H1 (cell line): ENCODE results near the gene FOXI2. TPM values are rescaled to one million over a fixed set of nuclear protein-coding genes. Genes with fewer than 3 reads are reported as not detected.

Experiments
- CTCF ChIA-PET: fragments of 300-600 bp; sonication (Branson Sonifier 250); formaldehyde crosslinking; loops from one replicate; lab custom pipeline; 2021; ENCODE audit not compliant: partially characterized antibody; lab: Charles Lee
- POLR2A ChIA-PET: fragments of 300-600 bp; sonication (Branson Sonifier 250); formaldehyde crosslinking; loops from one replicate; lab custom pipeline; 2021; ENCODE audit warnings: inconsistent platforms; ENCODE audit not compliant: partially characterized antibody; lab: Charles Lee
- DNase-seq, 2 experiments: peaks; one replicate each; pipeline versions ENCODE4 v3.0.0 to v3.0.0-alpha.2; 2010 to 2022; ENCODE audit warnings: low spot score in 2 of 2, low read depth in 1 of 2, mixed read lengths in 1 of 2
- FAIRE-seq: peaks from 2 replicates; lab custom pipeline; 2011; peaks lifted over from hg19 to GRCh38; lab: Jason Lieb, UNC
- H2AFZ ChIP-seq: 2 replicates; pipeline ENCODE4 v1.8.1; 2012; ENCODE audit warnings: low read length, inconsistent platforms
- H2AK5ac ChIP-seq: 2 replicates; pipeline ENCODE4 v1.6.1; 2013; ENCODE audit warnings: low read depth, low read length
- H2BK120ac ChIP-seq: replicated peaks from 2 replicates; pipeline ENCODE3; 2013; ENCODE audit warnings: low read depth, low read length, inconsistent platforms
- H2BK12ac ChIP-seq: 2 replicates; pipeline ENCODE4 v1.6.1; 2013; ENCODE audit warnings: low read depth, low read length
- H2BK15ac ChIP-seq: 2 replicates; pipeline ENCODE4 v1.6.1; 2013; ENCODE audit warnings: low read length
- H2BK20ac ChIP-seq: 2 replicates; pipeline ENCODE4 v1.6.1; 2013; ENCODE audit warnings: low read length
- H2BK5ac ChIP-seq: 2 replicates; pipeline ENCODE4 v1.6.1; 2013; ENCODE audit warnings: low read depth, low read length
- H3K14ac ChIP-seq: 2 replicates; pipeline ENCODE4 v1.6.1; 2013; ENCODE audit warnings: inconsistent platforms; ENCODE audit not compliant: insufficient read length
- H3K18ac ChIP-seq: 2 replicates; pipeline ENCODE4 v1.6.1; 2013; ENCODE audit warnings: low read length; ENCODE audit errors: extremely low read depth
- H3K23ac ChIP-seq: 2 replicates; pipeline ENCODE4 v1.6.1; 2013; ENCODE audit warnings: inconsistent platforms; ENCODE audit not compliant: insufficient read length
- H3K23me2 ChIP-seq: 2 replicates; pipeline ENCODE4 v1.6.1; 2013; ENCODE audit warnings: low read depth, low read length
- H3K27ac ChIP-seq: 2 replicates; pipeline ENCODE4 v1.6.1; 2011; ENCODE audit warnings: low read depth, low read length, inconsistent platforms
- H3K27me3 ChIP-seq, 4 experiments: replicated peaks in 1 of 4; 1 replicate in 1 of 4; 2 replicates in 3 of 4; pipeline versions ENCODE4 v1.6.1 to v1.8.1; 2011 to 2013; ENCODE audit warnings: low read length in 3 of 4, mild to moderate bottlenecking in 3 of 4, inconsistent platforms in 2 of 4, mixed read lengths in 2 of 4, moderate library complexity in 1 of 4; ENCODE audit not compliant: control insufficient read depth in 3 of 4, insufficient read depth in 3 of 4; ENCODE audit errors: extremely low read depth in 1 of 4
- H3K36me3 ChIP-seq, 4 experiments: 2 replicates each; pipeline versions ENCODE4 v1.6.1 to v1.8.1; 2011 to 2013; ENCODE audit warnings: mild to moderate bottlenecking in 4 of 4, low read length in 3 of 4, moderate library complexity in 2 of 4, control low read depth in 1 of 4, inconsistent platforms in 1 of 4; ENCODE audit not compliant: insufficient read depth in 4 of 4, control insufficient read depth in 2 of 4
- H3K4ac ChIP-seq: replicated peaks from 2 replicates; pipeline ENCODE3; 2013; ENCODE audit warnings: low read length, low read depth, mixed read lengths, inconsistent platforms; ENCODE audit not compliant: insufficient read length
- H3K4me1 ChIP-seq, 4 experiments: replicated peaks in 1 of 4; 1 replicate in 1 of 4; 2 replicates in 3 of 4; pipeline versions ENCODE4 v1.6.1 to v1.8.1; 2011 to 2013; ENCODE audit warnings: low read length in 3 of 4, inconsistent platforms in 2 of 4, mixed read lengths in 1 of 4; ENCODE audit not compliant: insufficient read depth in 4 of 4, control insufficient read depth in 3 of 4
- H3K4me2 ChIP-seq, 2 experiments: 2 replicates each; pipeline versions ENCODE4 v1.6.1 to v1.8.1; 2011 to 2013; ENCODE audit warnings: low read depth in 2 of 2, low read length in 2 of 2, control low read depth in 1 of 2, inconsistent platforms in 1 of 2, mild to moderate bottlenecking in 1 of 2; ENCODE audit not compliant: insufficient read depth in 1 of 2
- H3K4me3 ChIP-seq, 4 experiments: fragments of 200-600, 300-600 bp in 1 of 4; sonication (generic), shearing (Covaris generic), sonication (Bioruptor Twin) in 1 of 4; 2 replicates each; pipeline versions ENCODE4 v1.5.1 to v1.8.1; 2011 to 2016; ENCODE audit warnings: low read length in 4 of 4, low read depth in 3 of 4, control low read depth in 2 of 4, inconsistent platforms in 2 of 4, mild to moderate bottlenecking in 2 of 4, mixed read lengths in 1 of 4, moderate library complexity in 1 of 4; ENCODE audit not compliant: insufficient read depth in 2 of 4; ENCODE audit errors: extremely low read depth in 1 of 4
- H3K56ac ChIP-seq: replicated peaks from 2 replicates; pipeline ENCODE3; 2013; ENCODE audit warnings: low read depth, mild to moderate bottlenecking, mixed read lengths, low read length, inconsistent platforms; ENCODE audit not compliant: insufficient read length
- H3K79me1 ChIP-seq: 2 replicates; pipeline ENCODE4 v1.6.1; 2013; ENCODE audit warnings: low read depth, low read length, control low read depth
- H3K79me2 ChIP-seq, 2 experiments: 2 replicates each; pipeline versions ENCODE4 v1.6.1 to v1.8.1; 2012 to 2013; ENCODE audit warnings: low read length in 2 of 2, mild to moderate bottlenecking in 2 of 2, inconsistent platforms in 1 of 2; ENCODE audit not compliant: insufficient read depth in 2 of 2, control insufficient read depth in 1 of 2
- H3K9ac ChIP-seq, 4 experiments: replicated peaks in 1 of 4; 1 replicate in 1 of 4; 2 replicates in 3 of 4; pipeline versions ENCODE4 v1.6.1 to v1.8.1; 2011 to 2013; ENCODE audit warnings: low read depth in 3 of 4, low read length in 3 of 4, control low read depth in 2 of 4, mild to moderate bottlenecking in 2 of 4, moderate library complexity in 2 of 4, inconsistent platforms in 1 of 4; ENCODE audit errors: extremely low read depth in 1 of 4
- H3K9me3 ChIP-seq, 2 experiments: 2 replicates each; pipeline versions ENCODE4 v1.6.1 to v1.8.1; 2012 to 2013; ENCODE audit warnings: mild to moderate bottlenecking in 2 of 2, moderate library complexity in 2 of 2, control low read depth in 1 of 2, inconsistent platforms in 1 of 2, low read depth in 1 of 2, low read length in 1 of 2, mixed read lengths in 1 of 2; ENCODE audit not compliant: insufficient read depth in 2 of 2
- H4K20me1 ChIP-seq, 2 experiments: replicated peaks in 1 of 2; 2 replicates each; pipeline versions ENCODE3 to v1.8.1; 2011 to 2013; ENCODE audit warnings: inconsistent platforms in 2 of 2, low read length in 2 of 2, mild to moderate bottlenecking in 1 of 2; ENCODE audit not compliant: insufficient read depth in 2 of 2, control insufficient read depth in 1 of 2
- H4K5ac ChIP-seq: 2 replicates; pipeline ENCODE4 v1.6.1; 2013; ENCODE audit warnings: low read length, low read depth, mixed read lengths, inconsistent platforms; ENCODE audit not compliant: insufficient read length
- H4K8ac ChIP-seq: 2 replicates; pipeline ENCODE4 v1.8.0; 2013; ENCODE audit warnings: mild to moderate bottlenecking, moderate library complexity, low read length, inconsistent platforms; ENCODE audit not compliant: insufficient read depth; ENCODE audit errors: extremely low read depth
- H4K91ac ChIP-seq: replicated peaks from 2 replicates; pipeline ENCODE3; 2013; ENCODE audit warnings: low read length, mixed read lengths, inconsistent platforms; ENCODE audit not compliant: insufficient read length
- GTF2F1 ChIP-seq: IDR thresholded peaks from 2 replicates; pipeline ENCODE4 v1.6.1; 2012; ENCODE audit warnings: low read depth, low read length, improper control_type of control experiment, borderline replicate concordance
- RAD21 ChIP-seq, 2 experiments: IDR thresholded peaks in 1 of 2; conservative IDR thresholded peaks in 1 of 2; 2 replicates each; pipeline ENCODE4 v1.6.1; 2011; ENCODE audit warnings: low read depth in 2 of 2, low read length in 2 of 2, improper control_type of control experiment in 1 of 2, inconsistent platforms in 1 of 2, mild to moderate bottlenecking in 1 of 2, moderate library complexity in 1 of 2
- WGBS, 2 experiments: shearing (Covaris generic) in 1 of 2; methylation state at CpG; one replicate each; pipeline versions ENCODE4 v1.1.6 to v1.1.7; 2013 to 2015; ENCODE audit warnings: low lambda C conversion rate in 2 of 2, mixed read lengths in 2 of 2, inconsistent platforms in 1 of 2, low coverage in 1 of 2, missing lambda C conversion rate in 1 of 2; ENCODE audit not compliant: insufficient replicate concordance in 2 of 2, insufficient coverage in 1 of 2, insufficient read length in 1 of 2; ENCODE audit errors: extremely low coverage in 1 of 2, missing lambda C conversion rate in 1 of 2; 5-methylcytosine and 5-hydroxymethylcytosine counted together
- polyA plus RNA-seq, 7 experiments: library from polyadenylated mRNA; depleted of rRNA in 3 of 7; stranded (reverse) in 5 of 7; unstranded in 2 of 7; fragments of >200 nt in 5 of 7; fragments of 200-250 nt in 2 of 7; gene quantifications; 1 replicate in 5 of 7; 2 replicates in 1 of 7; 4 replicates in 1 of 7; pipeline versions ENCODE4 v1.2.1 to v1.2.3, GENCODE V29; 2011 to 2013; ENCODE audit warnings: missing spikeins in 2 of 7, mixed read lengths in 2 of 7
- total RNA-seq: library from RNA; stranded (reverse); fragmentation: NEBNext Ultra II Directional; extraction: Animal tissue kit (Norgen Biotek cat#: 25700); gene quantifications from 2 replicates; pipeline ENCODE4 v1.2.1, GENCODE V29; 2021

FOXI2 gene
- total and polyA plus RNA-seq, 2 of the 8 experiments (the other 6 are each of a cell fraction or from before 2014, with no cell fraction given), result 1.0 TPM

DNA sequence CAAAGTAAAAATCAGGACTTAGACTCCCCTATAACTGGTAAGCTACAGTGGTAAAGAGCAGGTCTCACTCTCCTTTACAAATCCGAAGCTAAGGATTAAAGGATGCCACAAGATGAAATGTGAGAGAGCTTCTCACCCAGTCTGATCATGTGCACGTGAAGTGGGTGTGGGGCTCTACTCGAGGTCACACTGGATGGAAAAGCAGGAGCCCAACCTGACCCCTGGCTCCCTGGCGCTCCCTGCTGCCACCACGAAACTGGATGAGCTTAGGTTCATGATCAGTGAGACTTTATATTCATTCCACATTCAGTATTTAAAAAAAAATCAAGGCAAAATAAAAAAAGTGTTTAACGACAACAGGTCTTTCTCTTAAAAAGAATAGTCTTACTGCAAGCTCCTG is 21.7 kb upstream of the FOXI2 start:
- DNase-seq, result no peak

More for the DNA sequence above, 21.7 kb upstream of the FOXI2 start:
- Histone ChIP-seq H2BK20ac (no peak overlapping the region), H3K36me3 (no peaks in the 10 kb centered on the region), H3K9me3 (no peaks in the 10 kb centered on the region), H3K27ac (no peak overlapping the region), H3K4ac (no peak overlapping the region), H3K14ac (no peak overlapping the region), H3K4me2 (no peak overlapping the region), H4K8ac (no peak overlapping the region), H2AFZ (no peak overlapping the region), H3K4me1 (no peaks in the 10 kb centered on the region), H4K20me1 (no peaks in the 10 kb centered on the region), H3K27me3 (no peaks in the 10 kb centered on the region), H2BK15ac (no peak overlapping the region), H2BK12ac (no peak overlapping the region), H2BK5ac (no peak overlapping the region), H2BK120ac (no peak overlapping the region), H3K79me1 (no peaks in the 10 kb centered on the region), H2AK5ac (no peak overlapping the region), H3K23ac (no peak overlapping the region), H3K18ac (no peak overlapping the region), H3K56ac (no peak overlapping the region), H3K79me2 (no peaks in the 10 kb centered on the region), H4K91ac (no peak overlapping the region), H4K5ac (no peak overlapping the region), H3K4me3 (no peak overlapping the region), H3K9ac (no peak overlapping the region), H3K23me2 (no peaks in the 10 kb centered on the region)
- ChIA-PET CTCF (interaction anchor here (0.6 to 9.9 kb wide), 29 partner anchors 9 to 377 kb away, joined by 3 to 141 read pairs (median 4); partner anchors contain the start of gene PTPRE), POLR2A (no interaction called here)
- TF ChIP-seq RAD21 (IDR thresholded peaks at IDR 0.05 in 1 of 2, conservative IDR thresholded peaks at IDR 0.05 in 1 of 2; ENCODE audit: low read depth in 2 of 2, low read length in 2 of 2) (peak; percentile 17 to 31; a peak in 3 of 4 replicates), GTF2F1 (no peak)
- FAIRE-seq, result no peak
- WGBS, 2 experiments, result 51% methylated on average over 6 of the region's 6 CpGs; no CpG with 5 or more reads in 1 of the 2 experiments
